Tibial nerve (tissue), 4 donors: Measurements from ENCODE around the gene ZNF346. TPM values are rescaled to one million over a fixed set of nuclear protein-coding genes. Genes with fewer than 3 reads are reported as not detected.

ENCODE experiments used
- DNase-seq, 2 donors: peaks; one replicate each; pipeline ENCODE4 v3.0.0-alpha.2; 2019; ENCODE audit warnings: low spot score in 2 of 2
- H3K27ac ChIP-seq, 4 donors: fragments of 200-600 bp; sonication (generic) in 3 of 4; one replicate each; pipeline ENCODE4 v1.5.1; 2017 to 2019; ENCODE audit warnings: mild to moderate bottlenecking in 1 of 4
- H3K27me3 ChIP-seq, 2 donors: fragments of 200-600 bp; sonication (generic) in 1 of 2; one replicate each; pipeline versions ENCODE4 v1.5.1 to v1.6.0; 2017 to 2019
- H3K36me3 ChIP-seq, 3 donors: fragments of 200-600 bp; sonication (generic); one replicate each; pipeline ENCODE4 v1.5.1; 2018 to 2019
- H3K4me1 ChIP-seq, 4 donors: fragments of 200-600 bp; sonication (generic) in 3 of 4; one replicate each; pipeline ENCODE4 v1.5.1; 2017 to 2019
- H3K4me3 ChIP-seq, 4 donors: fragments of 200-600 bp; sonication (generic) in 3 of 4; one replicate each; pipeline ENCODE4 v1.5.1; 2017 to 2019; ENCODE audit warnings: mild to moderate bottlenecking in 1 of 4, moderate library complexity in 1 of 4
- H3K9me3 ChIP-seq, 4 donors: fragments of 200-600 bp; sonication (generic) in 3 of 4; one replicate each; pipeline ENCODE4 v1.5.1; 2017 to 2019
- EP300 ChIP-seq, 2 donors: sonication (generic); formaldehyde crosslinking; IDR thresholded peaks; one replicate each; pipeline ENCODE4 v1.6.1; 2017; ENCODE audit warnings: antibody characterized with exemption in 2 of 2, mild to moderate bottlenecking in 1 of 2
- POLR2A ChIP-seq, 2 donors: fragments of 450-650 bp; IDR thresholded peaks; one replicate each; pipeline ENCODE4 v1.6.1; 2017; ENCODE audit warnings: antibody characterized with exemption in 2 of 2, mild to moderate bottlenecking in 2 of 2, moderate library complexity in 2 of 2
- WGBS, 2 donors: methylation state at CpG; one replicate each; pipeline ENCODE4 v1.1.5; 2018; 5-methylcytosine and 5-hydroxymethylcytosine counted together
- total RNA-seq, 4 donors: library from RNA; depleted of rRNA; stranded (reverse); fragments of >200 nt; gene quantifications; one replicate each; pipeline ENCODE4 v1.1.0, GENCODE V29; 2016
- TF ChIP-seq, protein P1 (sequence below), 5 experiments: fragments of 200-600 bp in 3 of 5; fragments of 450-650 bp in 2 of 5; sonication (generic) in 3 of 5; IDR thresholded peaks; one replicate each; pipeline ENCODE4 v1.5.1; 2016 to 2019; ENCODE audit warnings: antibody characterized with exemption in 5 of 5, mild to moderate bottlenecking in 3 of 5, moderate library complexity in 2 of 5

ZNF346 gene
- total RNA-seq, 4 donors from 2014 or later: 17.6 to 24.9 (median 18.8) TPM

DNA sequence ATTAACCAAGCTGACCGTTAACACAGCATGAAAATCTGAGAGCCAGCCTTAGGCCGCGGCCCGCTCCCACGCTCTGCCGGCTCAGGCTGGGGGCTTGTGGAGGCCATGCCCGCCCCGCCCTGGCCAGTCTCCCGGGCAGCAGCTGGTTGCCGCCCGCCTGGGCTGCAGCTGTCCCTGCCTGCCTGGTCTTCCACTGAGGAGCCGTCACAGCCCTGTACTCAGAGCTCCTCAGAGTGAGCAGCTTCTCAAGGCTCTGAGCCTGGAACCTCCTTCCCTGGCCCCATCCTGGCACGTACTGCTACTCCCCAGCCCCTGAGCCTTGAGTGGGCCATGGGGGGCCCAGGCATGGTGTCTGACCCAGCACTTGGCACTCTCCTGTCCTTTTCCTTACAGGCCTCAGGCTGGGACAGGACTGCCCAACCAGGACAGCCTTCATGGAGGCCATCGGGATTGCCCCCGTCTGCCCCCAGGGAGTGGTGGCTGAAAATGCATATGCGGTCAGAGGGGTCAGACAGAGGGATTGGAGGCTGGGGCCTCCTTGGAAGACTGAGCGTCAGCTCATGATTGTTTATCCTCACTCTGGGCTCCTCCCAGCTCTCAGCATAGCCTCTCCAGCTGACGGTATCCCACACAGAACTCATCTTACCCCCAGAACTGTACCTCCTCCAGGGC lies 76.1 kb downstream of the ZNF346 start:
- H3K4me3 ChIP-seq: no peak overlapping the region
- H3K27ac ChIP-seq: peak overlapping the region in 2 of 4 donors; percentile 24 to 40
- DNase-seq: no peak
- H3K27me3 ChIP-seq: no peaks in the 10 kb centered on the region
- no peaks in the 10 kb centered on the region for H3K36me3 ChIP-seq
- H3K9me3 ChIP-seq: no peaks in the 10 kb centered on the region
- TF ChIP-seq EP300 (IDR thresholded peaks at IDR 0.05): no peak
- TF ChIP-seq, protein P1, sequence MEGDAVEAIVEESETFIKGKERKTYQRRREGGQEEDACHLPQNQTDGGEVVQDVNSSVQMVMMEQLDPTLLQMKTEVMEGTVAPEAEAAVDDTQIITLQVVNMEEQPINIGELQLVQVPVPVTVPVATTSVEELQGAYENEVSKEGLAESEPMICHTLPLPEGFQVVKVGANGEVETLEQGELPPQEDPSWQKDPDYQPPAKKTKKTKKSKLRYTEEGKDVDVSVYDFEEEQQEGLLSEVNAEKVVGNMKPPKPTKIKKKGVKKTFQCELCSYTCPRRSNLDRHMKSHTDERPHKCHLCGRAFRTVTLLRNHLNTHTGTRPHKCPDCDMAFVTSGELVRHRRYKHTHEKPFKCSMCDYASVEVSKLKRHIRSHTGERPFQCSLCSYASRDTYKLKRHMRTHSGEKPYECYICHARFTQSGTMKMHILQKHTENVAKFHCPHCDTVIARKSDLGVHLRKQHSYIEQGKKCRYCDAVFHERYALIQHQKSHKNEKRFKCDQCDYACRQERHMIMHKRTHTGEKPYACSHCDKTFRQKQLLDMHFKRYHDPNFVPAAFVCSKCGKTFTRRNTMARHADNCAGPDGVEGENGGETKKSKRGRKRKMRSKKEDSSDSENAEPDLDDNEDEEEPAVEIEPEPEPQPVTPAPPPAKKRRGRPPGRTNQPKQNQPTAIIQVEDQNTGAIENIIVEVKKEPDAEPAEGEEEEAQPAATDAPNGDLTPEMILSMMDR (IDR thresholded peaks at IDR 0.05): no peak
- WGBS, 2 donors: 48 to 61% methylated on average over 15 to 18 of the region's 18 CpGs
- H3K4me1 ChIP-seq: peaks cover 0 to 22% (median 7%) of the 10 kb centered on the region in 4 donors

DNA sequence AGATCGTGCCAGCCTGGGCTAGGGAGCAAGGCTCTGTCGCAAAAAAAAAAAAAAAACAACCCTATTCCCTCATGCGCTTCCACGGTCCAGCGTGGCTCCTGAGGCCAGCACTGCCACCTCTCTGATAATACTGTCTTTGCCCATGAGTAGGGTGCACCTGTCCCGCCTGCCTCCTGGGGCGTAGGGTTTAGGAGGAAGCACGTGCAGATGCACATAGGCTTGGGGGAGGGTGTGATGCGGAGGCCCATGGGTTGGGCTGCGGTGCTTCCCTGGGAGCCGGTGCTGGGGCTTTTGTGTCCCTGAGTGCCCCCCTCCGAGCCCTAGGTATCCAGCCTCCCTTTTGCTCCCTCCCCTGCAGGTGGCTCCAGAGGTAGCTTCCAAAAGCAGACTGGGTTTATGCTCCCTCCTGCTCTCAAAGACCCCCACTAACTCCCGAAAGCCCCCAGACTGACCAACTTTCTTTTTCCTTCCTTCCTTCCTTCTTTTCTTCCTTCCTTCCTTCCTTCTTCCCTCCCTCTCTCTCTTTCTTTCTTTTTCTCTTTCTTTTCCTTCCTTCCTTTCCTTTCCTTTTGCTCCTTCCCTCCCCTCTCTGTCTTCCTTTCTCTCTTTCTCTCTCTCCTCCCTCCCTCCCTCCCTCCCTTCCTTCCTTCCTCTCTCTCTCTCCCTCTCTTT lies 77.1 kb downstream of the ZNF346 start:
- 82 to 83% methylated on average over 13 of the region's 13 CpGs for WGBS, 2 donors
- Histone ChIP-seq H3K27ac (no peak overlapping the region), H3K27me3 (no peaks in the 10 kb centered on the region), H3K36me3 (no peaks in the 10 kb centered on the region), H3K9me3 (no peaks in the 10 kb centered on the region), H3K4me3 (no peak overlapping the region), H3K4me1 (peaks cover 0 to 18% (median 7%) of the 10 kb centered on the region in 4 donors)
- TF ChIP-seq POLR2A (IDR thresholded peaks at IDR 0.05) (no peak), EP300 (IDR thresholded peaks at IDR 0.05) (no peak)
- TF ChIP-seq, protein P1 (IDR thresholded peaks at IDR 0.05): no peak
- no peak for DNase-seq

DNA sequence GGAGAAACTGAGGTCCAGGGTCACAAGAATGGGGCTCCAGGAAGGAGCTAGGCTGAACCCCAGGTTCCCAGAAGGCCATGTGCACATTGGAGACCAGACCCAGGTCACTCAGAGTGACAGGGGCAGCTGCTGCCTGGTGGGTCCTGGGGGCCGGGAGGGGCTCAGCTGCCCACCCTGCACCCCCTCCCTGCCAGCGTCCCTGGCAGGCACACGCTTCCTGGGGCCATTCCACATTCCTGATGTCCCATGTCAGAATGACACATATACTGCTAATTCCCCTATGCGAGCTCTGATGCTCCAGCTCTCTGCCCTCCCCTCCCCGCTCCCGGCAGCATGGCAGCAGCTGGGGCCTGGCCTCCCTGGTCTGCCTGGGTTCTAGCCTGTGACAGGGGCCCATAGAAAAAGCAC lies 78.2 kb downstream of the ZNF346 start:
- Histone ChIP-seq H3K4me3 (no peak overlapping the region), H3K27me3 (no peaks in the 10 kb centered on the region), H3K9me3 (no peaks in the 10 kb centered on the region), H3K27ac (no peak overlapping the region), H3K36me3 (no peaks in the 10 kb centered on the region), H3K4me1 (peaks cover 0 to 10% (median 3%) of the 10 kb centered on the region in 4 donors)
- no peak for TF ChIP-seq POLR2A (IDR thresholded peaks at IDR 0.05)
- TF ChIP-seq EP300 (IDR thresholded peaks at IDR 0.05): no peak
- TF ChIP-seq, protein P1 (IDR thresholded peaks at IDR 0.05): no peak
- WGBS, 2 donors: 58 to 64% methylated on average over 6 of the region's 6 CpGs
- no peak for DNase-seq

DNA sequence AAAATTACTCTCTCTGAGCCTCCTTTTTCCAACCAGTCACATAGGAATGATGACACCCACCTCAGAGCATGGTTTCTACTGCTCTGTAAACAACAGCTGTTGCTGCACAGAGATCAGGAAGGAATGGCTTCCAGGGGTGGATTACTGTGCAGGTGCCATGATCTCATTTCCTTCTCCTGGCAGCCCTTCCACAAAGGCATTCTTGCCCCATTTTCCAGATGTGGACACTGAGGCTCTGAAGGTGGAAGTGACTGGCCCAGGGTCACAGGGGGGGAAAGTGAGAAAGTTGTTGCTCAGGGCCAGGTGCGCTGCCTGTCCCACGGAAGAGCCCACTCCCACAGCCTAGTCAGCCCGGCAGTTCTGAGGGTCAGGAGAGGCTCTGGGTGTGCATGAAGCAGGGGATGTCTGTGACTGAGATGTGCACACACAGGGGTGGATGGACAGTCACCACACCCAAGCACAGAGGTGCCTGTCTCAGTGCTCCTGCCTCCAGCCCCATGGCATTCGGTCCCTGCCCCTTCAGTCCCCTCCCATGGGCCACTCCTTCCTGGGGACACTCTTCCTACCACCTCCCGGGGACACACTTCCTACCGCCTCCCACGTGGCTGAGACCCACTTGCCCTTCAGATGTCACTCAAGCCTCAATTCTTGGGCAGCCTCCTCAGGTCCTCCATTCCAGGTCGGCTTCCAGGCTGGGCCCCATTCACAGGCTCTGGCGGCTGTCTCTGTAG lies 81.2 kb downstream of the ZNF346 start:
- no peak overlapping the region for H3K27ac ChIP-seq
- peaks cover 0 to 2% (median under 1%) of the 10 kb centered on the region in 4 donors for H3K4me1 ChIP-seq
- H3K9me3 ChIP-seq: no peaks in the 10 kb centered on the region
- H3K36me3 ChIP-seq: no peaks in the 10 kb centered on the region
- 54 to 55% methylated on average over 9 of the region's 9 CpGs for WGBS, 2 donors
- TF ChIP-seq, protein P1 (IDR thresholded peaks at IDR 0.05): no peak
- TF ChIP-seq EP300 (IDR thresholded peaks at IDR 0.05): no peak
- no peak for TF ChIP-seq POLR2A (IDR thresholded peaks at IDR 0.05)
- DNase-seq: no peak
- no peak overlapping the region for H3K4me3 ChIP-seq
- no peaks in the 10 kb centered on the region for H3K27me3 ChIP-seq
